Measurements from ENCODE around the gene PHF12.

Gene PHF12

DNA sequence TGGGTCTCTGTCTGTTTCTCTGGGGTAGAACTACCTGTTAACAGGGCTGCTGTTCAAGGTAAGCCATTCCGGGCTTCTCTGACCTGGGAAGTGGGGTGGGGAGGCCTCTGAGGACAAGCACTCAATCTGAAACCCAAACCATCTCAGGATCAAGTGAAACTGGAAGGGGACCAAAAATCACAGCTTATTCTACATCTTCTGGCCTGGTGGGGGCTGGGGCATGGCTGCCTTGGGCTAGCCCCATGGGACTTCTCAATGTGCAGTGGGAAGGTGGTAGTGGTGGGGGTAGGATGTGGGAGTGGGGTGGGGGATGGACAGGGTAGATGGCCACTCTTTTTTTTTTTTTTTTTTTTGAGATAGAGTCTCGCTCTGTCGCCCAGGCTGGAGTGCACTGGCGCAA, 59.3 kb downstream of the PHF12 start:
- TF ChIP-seq, protein P1, sequence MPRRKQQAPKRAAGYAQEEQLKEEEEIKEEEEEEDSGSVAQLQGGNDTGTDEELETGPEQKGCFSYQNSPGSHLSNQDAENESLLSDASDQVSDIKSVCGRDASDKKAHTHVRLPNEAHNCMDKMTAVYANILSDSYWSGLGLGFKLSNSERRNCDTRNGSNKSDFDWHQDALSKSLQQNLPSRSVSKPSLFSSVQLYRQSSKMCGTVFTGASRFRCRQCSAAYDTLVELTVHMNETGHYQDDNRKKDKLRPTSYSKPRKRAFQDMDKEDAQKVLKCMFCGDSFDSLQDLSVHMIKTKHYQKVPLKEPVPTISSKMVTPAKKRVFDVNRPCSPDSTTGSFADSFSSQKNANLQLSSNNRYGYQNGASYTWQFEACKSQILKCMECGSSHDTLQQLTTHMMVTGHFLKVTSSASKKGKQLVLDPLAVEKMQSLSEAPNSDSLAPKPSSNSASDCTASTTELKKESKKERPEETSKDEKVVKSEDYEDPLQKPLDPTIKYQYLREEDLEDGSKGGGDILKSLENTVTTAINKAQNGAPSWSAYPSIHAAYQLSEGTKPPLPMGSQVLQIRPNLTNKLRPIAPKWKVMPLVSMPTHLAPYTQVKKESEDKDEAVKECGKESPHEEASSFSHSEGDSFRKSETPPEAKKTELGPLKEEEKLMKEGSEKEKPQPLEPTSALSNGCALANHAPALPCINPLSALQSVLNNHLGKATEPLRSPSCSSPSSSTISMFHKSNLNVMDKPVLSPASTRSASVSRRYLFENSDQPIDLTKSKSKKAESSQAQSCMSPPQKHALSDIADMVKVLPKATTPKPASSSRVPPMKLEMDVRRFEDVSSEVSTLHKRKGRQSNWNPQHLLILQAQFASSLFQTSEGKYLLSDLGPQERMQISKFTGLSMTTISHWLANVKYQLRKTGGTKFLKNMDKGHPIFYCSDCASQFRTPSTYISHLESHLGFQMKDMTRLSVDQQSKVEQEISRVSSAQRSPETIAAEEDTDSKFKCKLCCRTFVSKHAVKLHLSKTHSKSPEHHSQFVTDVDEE (CRISPR knock-in tag; IDR thresholded peaks at IDR 0.05) = no peak
- TF ChIP-seq ISL1 (CRISPR knock-in tag; IDR thresholded peaks at IDR 0.05) (no peak), RARB (CRISPR knock-in tag; IDR thresholded peaks at IDR 0.05) (no peak), ZNF8 (CRISPR knock-in tag; IDR thresholded peaks at IDR 0.05) (no peak), ZNF565 (CRISPR knock-in tag; conservative IDR thresholded peaks at IDR 0.05; ENCODE audit: low read depth) (no peak), ZFP3 (CRISPR knock-in tag; IDR thresholded peaks at IDR 0.05) (no peak), GLIS3 (CRISPR knock-in tag; IDR thresholded peaks at IDR 0.05) (no peak), ZFP30 (CRISPR knock-in tag; IDR thresholded peaks at IDR 0.05) (no peak), TCF4 (CRISPR knock-in tag; IDR thresholded peaks at IDR 0.05; ENCODE audit: borderline replicate concordance) (no peak)
- TF ChIP-seq, protein P2, sequence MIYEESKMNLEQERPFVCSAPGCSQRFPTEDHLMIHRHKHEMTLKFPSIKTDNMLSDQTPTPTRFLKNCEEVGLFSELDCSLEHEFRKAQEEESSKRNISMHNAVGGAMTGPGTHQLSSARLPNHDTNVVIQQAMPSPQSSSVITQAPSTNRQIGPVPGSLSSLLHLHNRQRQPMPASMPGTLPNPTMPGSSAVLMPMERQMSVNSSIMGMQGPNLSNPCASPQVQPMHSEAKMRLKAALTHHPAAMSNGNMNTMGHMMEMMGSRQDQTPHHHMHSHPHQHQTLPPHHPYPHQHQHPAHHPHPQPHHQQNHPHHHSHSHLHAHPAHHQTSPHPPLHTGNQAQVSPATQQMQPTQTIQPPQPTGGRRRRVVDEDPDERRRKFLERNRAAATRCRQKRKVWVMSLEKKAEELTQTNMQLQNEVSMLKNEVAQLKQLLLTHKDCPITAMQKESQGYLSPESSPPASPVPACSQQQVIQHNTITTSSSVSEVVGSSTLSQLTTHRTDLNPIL (CRISPR knock-in tag; IDR thresholded peaks at IDR 0.05; ENCODE audit: low read depth) = no peak
- ATAC-seq = no peak

DNA sequence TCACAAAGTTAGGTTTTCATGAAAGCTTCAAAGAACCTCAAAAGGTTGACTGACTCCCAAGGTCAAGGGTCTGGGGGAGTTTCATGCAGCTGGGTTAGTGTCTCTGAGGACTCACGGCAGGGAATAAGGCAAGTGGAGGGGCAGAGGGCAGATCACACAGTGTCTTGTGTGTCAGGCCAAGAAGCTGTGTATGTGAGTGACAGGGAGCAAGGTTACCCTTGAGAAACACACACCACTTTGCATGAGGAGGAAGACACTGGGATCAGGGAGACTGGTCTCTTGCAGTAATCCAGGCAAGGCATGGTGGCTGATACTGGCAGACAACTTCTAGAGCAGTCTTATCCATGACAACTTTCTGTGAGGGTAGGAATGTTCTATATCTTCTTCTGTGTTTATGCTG, 60.1 kb downstream of the PHF12 start:
- TF ChIP-seq ZC3H10 (CRISPR knock-in tag; IDR thresholded peaks at IDR 0.05) (no peak), ESRRG (CRISPR knock-in tag; IDR thresholded peaks at IDR 0.05) (no peak), ISL1 (CRISPR knock-in tag; IDR thresholded peaks at IDR 0.05) (no peak), ZNF8 (CRISPR knock-in tag; IDR thresholded peaks at IDR 0.05) (no peak), SNAI2 (CRISPR knock-in tag; IDR thresholded peaks at IDR 0.05) (no peak), ARNTL (CRISPR knock-in tag; IDR thresholded peaks at IDR 0.05; ENCODE audit: borderline replicate concordance, low read depth) (no peak), BACH2 (CRISPR knock-in tag; IDR thresholded peaks at IDR 0.05; ENCODE audit: borderline replicate concordance) (no peak), TOX (CRISPR knock-in tag; IDR thresholded peaks at IDR 0.05; ENCODE audit: borderline replicate concordance) (no peak)
- TF ChIP-seq, protein P1 (CRISPR knock-in tag; IDR thresholded peaks at IDR 0.05) = no peak
- TF ChIP-seq, protein P3, sequence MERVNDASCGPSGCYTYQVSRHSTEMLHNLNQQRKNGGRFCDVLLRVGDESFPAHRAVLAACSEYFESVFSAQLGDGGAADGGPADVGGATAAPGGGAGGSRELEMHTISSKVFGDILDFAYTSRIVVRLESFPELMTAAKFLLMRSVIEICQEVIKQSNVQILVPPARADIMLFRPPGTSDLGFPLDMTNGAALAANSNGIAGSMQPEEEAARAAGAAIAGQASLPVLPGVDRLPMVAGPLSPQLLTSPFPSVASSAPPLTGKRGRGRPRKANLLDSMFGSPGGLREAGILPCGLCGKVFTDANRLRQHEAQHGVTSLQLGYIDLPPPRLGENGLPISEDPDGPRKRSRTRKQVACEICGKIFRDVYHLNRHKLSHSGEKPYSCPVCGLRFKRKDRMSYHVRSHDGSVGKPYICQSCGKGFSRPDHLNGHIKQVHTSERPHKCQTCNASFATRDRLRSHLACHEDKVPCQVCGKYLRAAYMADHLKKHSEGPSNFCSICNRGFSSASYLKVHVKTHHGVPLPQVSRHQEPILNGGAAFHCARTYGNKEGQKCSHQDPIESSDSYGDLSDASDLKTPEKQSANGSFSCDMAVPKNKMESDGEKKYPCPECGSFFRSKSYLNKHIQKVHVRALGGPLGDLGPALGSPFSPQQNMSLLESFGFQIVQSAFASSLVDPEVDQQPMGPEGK (CRISPR knock-in tag; IDR thresholded peaks at IDR 0.05; ENCODE audit: borderline replicate concordance) = no peak
- ATAC-seq = no peak

DNA sequence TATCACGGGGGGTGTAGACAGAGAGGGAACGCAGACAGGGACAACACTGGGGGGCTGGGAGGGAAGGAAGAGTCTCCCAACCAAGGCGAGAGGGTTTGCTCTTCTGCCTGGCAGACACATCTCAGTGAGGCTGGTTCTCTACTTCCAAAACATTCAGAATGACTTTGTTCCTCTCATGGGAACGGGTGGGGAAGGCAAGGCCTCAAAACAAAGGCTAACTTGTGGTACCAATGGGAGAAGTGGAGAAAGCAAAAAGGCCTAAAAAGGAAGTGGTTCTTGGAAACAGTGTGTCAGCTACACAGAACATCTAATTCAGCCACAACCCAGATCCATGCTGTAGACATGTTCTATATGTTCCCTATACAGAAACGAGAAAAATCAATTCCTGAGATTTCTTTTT, 61.3 kb downstream of the PHF12 start:
- TF ChIP-seq ESRRG (CRISPR knock-in tag; IDR thresholded peaks at IDR 0.05) (no peak), ZFP3 (CRISPR knock-in tag; IDR thresholded peaks at IDR 0.05) (no peak), TCF4 (CRISPR knock-in tag; IDR thresholded peaks at IDR 0.05; ENCODE audit: borderline replicate concordance) (no peak), ZNF8 (CRISPR knock-in tag; IDR thresholded peaks at IDR 0.05) (no peak), BACH2 (CRISPR knock-in tag; IDR thresholded peaks at IDR 0.05; ENCODE audit: borderline replicate concordance) (no peak), ARNTL (CRISPR knock-in tag; IDR thresholded peaks at IDR 0.05; ENCODE audit: borderline replicate concordance, low read depth) (no peak), RARB (CRISPR knock-in tag; IDR thresholded peaks at IDR 0.05) (no peak)
- TF ChIP-seq, protein P1 (CRISPR knock-in tag; IDR thresholded peaks at IDR 0.05) = no peak
- TF ChIP-seq, protein P2 (CRISPR knock-in tag; IDR thresholded peaks at IDR 0.05; ENCODE audit: low read depth) = no peak
- ATAC-seq = no peak
